HG03175 (cell line): Measurements from ENCODE around the gene ANGPTL8.

ENCODE experiments used
- ATAC-seq: cut with Tn5 transposase; IDR thresholded peaks from one replicate; pipeline ENCODE4 v1.9.1; 2021; ENCODE audit warnings: mild to moderate bottlenecking, moderate library complexity; ENCODE audit not compliant: unreplicated experiment

ANGPTL8 gene

DNA sequence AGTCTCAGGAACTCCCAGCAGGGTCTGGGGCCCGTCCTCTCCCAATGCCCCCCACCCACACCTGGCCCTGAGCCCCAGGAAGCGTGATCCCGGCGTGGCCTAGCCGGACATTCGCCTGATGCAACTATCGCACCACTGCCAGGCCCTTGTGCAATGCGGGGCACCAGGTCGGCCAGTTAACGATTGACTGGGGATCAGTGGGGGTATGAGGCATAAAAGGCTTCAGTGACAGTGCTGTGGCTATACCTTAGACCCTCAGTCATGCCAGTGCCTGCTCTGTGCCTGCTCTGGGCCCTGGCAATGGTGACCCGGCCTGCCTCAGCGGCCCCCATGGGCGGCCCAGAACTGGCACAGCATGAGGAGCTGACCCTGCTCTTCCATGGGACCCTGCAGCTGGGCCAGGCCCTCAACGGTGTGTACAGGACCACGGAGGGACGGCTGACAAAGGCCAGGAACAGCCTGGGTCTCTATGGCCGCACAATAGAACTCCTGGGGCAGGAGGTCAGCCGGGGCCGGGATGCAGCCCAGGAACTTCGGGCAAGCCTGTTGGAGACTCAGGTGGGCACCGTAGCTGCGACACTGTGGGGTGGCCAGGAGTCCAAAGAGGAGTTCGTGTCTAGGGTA is at the start of gene ANGPTL8:
Gene ANGPTL8 (plus strand): TSS at position 243 of the 624 bp plus-strand sequence. CDS start 19 bp downstream, at position 262.
- no peak for ATAC-seq

DNA sequence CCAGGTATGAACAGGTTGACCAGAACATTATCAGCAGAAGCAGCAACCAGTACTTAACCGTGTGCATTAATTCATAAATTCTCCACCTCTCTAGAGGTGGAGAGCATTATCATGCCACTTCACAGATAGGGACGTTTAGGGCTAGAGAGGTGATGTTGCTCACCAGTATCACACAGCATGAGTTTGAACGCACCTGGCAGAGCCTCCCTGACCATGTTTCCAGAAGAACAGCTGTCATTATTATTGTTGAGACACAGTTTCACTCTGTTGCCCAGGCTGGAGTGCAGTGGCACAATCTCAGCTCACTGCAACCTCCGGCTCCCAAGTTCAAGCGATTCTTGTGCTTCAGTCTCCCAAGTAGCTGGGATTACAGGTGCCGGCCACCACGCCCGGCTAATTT is 48.9 kb upstream of the ANGPTL8 start:
- ATAC-seq = no peak

- ATAC-seq = no peak
Measured at GRCh38 chr19:11191273-11191755, 48.1 kb upstream of the ANGPTL8 start.

DNA sequence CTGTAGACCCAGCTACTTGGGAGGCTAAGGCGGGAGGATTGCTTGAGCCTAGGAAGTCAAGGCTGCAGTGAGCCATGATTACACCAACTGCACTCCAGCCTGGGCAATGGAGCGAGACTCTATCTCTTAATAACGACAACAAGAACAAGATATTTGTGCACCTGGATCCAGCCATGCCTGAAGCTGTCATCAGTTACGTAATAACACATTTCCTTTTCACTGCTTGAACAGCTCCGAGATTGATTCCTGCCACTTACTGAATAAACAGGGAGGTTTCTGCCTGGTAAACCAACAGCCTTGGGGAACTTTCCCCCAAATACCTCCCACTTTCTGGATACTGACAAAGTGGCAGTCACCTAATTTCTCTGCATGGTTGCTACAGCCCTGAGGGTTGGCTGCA is 47.5 kb upstream of the ANGPTL8 start:
- ATAC-seq = no peak

- ATAC-seq = no peak
Measured at GRCh38 chr19:11192957-11193939, 46.2 kb upstream of the ANGPTL8 start.

GRCh38 chr19:11194173-11194572 is 45.2 kb upstream of the ANGPTL8 start:
- ATAC-seq = no peak

DNA sequence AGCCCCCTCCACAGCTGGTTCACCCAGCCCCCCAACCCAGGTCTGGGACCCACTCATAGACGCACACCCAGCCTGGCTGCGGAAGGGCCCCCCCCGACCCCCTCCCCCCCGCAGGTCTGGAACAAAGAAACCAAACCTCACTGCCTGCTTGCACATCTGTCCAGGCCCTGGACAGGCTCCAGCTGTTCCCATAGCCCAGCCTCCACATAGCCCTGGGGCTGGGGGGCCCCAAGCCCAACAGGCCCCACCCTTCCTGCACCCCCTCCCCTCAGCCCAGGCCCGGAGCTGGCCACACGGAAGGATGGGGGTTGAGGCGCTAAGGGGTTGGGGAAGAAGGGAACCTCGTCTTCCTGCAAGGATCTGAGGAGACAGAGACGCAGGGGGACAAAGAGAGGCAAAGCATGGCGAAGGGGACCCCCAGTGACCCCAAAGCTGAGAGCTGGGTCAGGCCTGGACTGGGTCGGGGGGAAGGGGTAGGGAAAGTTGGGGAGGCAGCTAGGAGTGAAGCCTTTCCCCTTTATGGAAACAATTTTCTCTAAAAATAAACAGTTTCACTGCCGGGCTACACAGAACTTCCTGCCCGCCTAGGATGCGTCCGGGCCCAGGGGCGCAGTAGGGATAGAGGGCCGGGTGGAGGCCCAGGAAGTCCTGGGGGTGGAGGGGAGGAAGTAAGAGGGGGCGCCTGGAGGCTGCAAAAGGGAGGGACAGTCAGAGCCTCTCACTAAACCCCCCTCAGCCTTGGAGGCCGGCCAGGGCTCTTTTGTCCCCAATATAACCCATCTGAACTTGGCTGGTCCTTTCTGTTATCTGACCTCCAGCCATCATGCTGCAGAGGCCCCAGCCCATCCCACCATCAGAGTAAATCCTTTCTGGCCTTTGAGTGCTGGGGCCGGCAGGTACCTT is 44.5 kb upstream of the ANGPTL8 start:
- no peak for ATAC-seq

DNA sequence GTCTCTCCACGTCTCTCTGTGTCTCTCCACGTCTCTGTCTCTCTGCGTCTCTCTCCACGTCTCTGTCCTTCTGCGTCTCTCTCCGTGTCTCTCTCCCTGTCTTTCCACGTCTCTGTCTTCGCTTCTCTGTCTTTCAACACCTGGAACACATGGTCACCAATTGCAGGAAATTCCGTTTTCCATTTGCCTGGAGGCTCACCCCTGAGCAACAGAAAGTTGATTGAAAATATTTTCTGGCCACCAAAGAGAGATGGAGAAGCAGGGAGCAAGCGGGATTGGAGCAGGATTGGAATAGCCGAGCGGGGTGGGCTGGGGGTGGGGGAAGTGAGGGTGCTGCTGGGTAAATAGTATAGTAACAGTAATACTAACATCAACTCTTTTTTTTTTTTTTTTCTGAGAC is 43.7 kb upstream of the ANGPTL8 start:
- ATAC-seq = no peak

GRCh38 chr19:11196406-11197287 is 42.8 kb upstream of the ANGPTL8 start:
- ATAC-seq = no peak

GRCh38 chr19:11197291-11198174 is 41.9 kb upstream of the ANGPTL8 start, which contains the start of gene KANK2:
TSS of gene KANK2 (minus strand) at chr19:11197545. CDS start at chr19:11194511, 3,034 bp downstream.
- peak; percentile 76 for ATAC-seq

- ATAC-seq = no peak
Measured at GRCh38 chr19:11198175-11198534, 41.3 kb upstream of the ANGPTL8 start.

- no peak for ATAC-seq
Measured at GRCh38 chr19:11198769-11199424, 40.5 kb upstream of the ANGPTL8 start.

DNA sequence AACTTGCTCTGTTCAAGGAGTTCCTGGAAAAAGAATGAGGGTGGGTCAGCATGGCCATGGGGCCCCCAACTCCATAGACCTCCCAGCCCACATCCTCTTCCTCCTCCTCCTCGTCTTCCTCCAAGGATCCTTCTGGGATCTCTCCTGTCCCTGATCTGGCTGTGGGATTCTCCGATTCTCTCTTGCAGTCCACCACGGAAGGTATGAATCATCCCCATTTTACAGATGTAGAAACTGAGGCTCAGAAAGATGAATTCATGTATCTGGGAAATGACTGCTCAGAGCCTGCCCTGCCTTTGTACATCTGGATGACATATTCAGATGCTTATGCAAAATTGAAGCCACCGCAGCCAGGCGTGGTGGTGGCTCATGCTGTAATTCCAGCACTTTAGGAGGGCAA is 39.9 kb upstream of the ANGPTL8 start:
- no peak for ATAC-seq

DNA sequence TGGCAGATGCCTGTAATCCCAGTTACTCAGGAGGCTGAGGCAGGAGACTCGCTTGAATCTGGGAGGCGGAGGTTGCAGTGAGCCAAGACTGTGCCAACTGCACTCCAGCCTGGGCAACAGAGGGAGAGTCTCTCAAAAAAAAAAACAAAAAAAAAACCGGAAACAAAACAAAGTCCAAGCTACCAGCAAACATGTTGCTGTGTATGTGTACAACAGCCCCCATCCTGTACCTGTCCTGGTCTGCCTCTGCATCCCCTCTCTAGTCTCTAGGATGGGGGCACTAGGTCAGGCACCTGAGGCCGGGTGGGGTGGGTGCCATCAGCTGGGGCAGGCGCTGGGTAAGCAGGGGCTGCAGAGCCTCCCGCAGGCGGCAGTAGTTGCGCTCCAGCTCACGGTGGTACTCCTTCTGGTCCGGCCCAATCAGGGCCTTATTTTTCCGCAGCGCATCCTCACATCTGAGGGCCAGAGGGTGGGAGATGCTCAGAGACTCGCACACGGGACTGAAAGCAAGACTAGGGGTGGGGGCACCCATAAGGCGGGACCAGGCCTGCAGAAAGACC is 39.3 kb upstream of the ANGPTL8 start:
- no peak for ATAC-seq

- ATAC-seq = no peak
Measured at GRCh38 chr19:11200931-11201330, 38.5 kb upstream of the ANGPTL8 start.

DNA sequence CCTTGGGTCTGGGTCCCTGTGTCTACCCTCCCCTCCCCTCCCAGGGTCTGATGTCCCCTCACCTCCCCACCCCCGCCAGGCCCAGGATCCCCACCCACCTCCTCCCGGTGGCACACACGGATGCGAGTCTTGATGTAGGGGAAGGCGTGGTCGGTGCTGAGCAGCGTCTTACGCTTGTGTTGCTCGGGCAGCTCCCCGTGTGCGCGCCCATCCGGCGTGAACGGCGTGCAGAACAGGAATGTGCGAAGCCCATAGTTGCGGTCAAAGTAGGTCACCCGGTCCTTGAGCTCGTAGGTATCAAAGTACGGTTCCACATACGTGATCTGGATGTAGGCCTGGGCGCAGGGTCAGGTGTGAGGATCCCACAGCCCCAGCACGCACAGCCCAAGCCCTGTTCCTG is 37.6 kb upstream of the ANGPTL8 start:
- ATAC-seq = no peak

GRCh38 chr19:11202488-11203193 is 36.8 kb upstream of the ANGPTL8 start:
- no peak for ATAC-seq
